ENCODE data around the gene RIPOR3.

Gene RIPOR3

DNA sequence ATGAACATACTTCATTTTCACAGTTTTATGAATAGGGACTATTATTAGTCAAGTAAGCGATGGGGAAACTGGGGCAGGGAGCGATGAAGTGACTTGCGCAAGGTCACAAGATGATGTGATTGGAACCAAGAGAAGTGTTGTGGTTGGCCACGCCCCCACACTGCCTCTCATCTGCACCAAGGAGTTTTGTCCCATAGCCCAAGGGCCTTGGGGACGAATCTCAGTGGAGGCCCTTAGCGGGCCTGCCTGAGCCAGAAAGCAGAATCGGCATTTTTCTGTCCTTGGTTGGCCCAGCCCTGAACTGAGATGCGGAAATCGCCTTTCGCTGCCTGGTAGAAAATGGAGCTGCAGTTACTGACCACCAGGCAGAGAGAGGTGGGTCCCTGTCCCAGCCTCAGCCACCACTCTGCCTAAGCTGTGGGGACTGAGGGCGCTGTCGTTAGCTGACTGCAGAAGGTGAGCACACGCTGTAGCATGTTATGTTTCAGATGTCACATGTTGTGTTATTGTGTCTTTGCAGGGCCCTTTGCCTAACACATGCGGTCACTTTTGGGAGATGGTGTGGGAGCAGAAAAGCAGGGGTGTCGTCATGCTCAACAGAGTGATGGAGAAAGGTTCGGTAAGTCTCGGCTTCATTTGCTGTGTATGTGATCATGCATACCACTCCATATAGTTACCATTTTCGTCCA, 123.3 kb downstream of the RIPOR3 start:
- DNase-seq, result no peak

- DNase-seq, result no peak
Measured at GRCh38 chr20:50565871-50566270, 125.5 kb downstream of the RIPOR3 start.

DNA sequence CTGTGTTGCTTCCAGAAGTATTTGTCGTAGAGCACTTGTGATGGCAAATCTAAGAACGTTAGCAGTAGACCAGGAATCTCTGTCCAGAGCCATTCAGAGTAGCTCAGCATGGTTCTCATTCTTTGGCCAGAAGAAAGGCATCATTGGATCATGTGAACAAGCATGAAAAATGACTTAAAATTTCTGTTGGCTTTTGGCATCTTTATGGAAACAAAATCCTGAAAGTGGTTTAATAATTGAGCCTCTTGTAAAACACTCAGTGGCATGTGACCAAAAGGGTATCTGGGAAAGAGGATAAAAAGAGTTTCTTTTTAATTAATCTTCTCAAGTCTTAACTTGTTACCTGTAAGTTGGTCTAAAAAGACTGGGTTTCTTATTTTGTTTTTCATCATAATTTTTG, 126.0 kb downstream of the RIPOR3 start:
- no peak for DNase-seq

DNA sequence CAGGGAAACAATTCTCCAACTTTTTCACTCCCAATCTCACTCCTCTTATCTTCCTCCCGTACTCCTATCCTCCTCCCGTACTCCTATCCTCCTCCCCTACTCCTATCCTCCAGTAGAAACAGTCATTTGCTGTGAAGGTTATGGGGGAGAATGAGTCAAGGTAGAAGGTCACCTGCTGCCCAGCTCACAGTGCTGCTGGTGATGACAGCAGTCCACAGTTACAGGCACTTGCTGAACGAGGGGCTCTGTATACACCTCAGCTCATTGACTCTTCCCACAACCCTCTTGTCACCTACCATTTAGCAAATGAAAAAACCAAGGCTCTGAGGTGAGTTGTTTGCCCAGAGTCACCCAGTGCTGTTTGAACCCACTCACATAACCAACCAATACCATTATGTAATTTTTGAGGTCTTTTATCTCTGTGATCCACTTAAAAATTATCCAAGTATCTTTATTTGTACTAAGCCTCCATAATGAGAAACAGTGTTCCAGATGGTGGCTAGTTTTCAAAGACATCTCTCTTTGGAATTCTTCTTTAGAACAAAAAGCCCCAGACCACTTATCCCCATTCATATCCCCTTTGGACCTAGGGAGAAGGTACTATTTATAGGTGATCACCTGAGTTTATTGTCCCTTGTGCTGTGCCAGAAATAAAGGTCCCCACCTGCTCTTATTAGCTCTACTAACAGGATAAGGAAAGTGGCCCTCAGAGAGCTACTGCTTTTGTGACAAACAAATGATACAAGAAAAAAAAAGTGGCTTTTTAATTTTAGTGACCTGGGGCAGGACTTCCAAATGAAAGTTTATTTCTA, 128.0 kb downstream of the RIPOR3 start:
- DNase-seq, result no peak

DNA sequence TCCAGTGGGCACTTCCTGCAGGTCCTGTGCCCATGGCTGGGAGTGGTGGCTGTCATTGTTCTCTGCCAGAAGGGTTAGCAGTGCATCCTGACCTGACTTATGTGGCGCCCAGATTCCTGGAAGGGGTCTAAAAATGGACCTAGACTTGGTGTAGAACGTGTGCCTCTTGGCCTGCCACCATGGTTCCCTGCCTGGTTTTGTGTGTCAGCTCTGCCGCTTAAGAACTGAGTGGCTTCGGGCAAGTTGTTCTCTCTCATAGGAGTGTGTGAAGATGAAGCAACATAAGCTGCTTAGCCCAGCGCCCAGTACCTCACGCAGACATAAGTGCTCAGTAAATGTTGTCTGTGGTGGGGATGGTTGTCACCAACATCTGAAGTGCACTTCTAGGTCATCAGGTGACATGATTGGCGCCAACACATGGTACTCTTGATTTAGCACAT, 129.1 kb downstream of the RIPOR3 start:
- no peak for DNase-seq

- peak; percentile 49 for DNase-seq
Measured at GRCh38 chr20:50561379-50562078, 129.8 kb downstream of the RIPOR3 start.

- DNase-seq, result no peak
Measured at GRCh38 chr20:50560867-50561266, 130.5 kb downstream of the RIPOR3 start.

GRCh38 chr20:50559856-50560638, 131.3 kb downstream of the RIPOR3 start:
- DNase-seq, result no peak

- no peak for DNase-seq
Measured at GRCh38 chr20:50559149-50559548, 132.2 kb downstream of the RIPOR3 start.

DNA sequence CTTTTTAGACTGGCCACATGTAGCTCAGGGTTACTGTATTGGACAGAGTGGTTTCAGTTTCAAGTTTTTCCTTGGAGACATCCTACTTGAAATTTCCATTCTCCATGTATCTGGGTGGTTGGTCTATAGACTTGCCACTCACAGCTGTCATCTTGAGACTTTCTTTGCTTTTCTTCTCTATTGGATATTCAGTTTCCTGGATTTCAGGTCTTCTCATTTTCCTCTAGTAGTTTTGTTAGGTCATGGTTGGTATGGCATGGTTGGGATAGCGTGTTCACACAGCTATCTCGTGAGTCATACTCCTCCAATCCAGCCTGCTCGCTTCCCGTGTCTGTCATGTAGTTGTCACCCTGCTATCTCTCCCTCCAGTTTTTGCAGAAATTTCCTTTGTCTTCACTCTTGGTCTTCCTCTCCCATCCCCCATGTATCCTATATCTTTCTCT, 132.8 kb downstream of the RIPOR3 start:
- DNase-seq, result no peak

GRCh38 chr20:50557549-50558134, 133.7 kb downstream of the RIPOR3 start:
- no peak for DNase-seq

GRCh38 chr20:50555662-50556061, 135.7 kb downstream of the RIPOR3 start:
- no peak for DNase-seq

DNA sequence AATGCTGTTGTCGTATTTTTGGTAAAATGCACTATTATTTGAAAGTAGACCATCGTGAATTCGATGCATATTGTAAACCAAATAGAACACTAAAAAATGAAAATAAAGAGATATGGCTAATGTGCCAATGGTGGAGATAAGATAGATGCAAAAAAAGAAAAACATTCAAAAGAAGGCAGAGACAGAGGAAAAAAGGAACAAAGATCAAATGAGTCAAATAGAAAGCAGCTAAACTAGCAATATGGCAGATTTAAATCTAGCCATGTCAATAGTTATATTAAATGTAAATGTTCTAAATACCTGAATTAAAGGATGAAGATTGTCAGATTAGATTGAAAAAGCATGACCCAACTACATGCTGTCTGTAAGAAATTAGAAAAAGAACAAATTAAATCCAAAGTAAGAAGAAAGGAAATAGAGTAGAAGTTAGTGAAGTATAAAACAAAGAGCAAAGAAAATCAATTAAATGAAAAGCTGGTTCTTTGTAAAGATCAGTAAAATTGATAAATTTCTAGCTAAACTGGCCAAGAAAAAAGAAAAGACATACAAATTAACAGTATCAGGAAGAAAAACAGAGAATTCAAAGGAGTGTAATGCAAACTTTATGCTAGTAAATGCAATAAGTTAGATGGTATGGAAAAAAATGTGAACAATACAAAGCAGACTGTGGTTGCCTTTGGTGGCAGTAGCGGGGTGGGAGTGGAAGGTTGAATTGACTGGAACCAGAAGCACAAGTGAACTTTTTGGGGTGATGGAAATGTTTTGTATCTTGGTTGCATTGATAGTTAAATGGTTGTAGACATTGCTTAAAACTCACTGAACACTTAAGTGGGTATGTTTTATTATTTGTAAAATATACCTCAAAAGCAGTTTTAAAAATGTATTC, 136.4 kb downstream of the RIPOR3 start:
- DNase-seq, result no peak

- DNase-seq, result no peak
Measured at GRCh38 chr20:50552979-50553378, 138.4 kb downstream of the RIPOR3 start.

DNA sequence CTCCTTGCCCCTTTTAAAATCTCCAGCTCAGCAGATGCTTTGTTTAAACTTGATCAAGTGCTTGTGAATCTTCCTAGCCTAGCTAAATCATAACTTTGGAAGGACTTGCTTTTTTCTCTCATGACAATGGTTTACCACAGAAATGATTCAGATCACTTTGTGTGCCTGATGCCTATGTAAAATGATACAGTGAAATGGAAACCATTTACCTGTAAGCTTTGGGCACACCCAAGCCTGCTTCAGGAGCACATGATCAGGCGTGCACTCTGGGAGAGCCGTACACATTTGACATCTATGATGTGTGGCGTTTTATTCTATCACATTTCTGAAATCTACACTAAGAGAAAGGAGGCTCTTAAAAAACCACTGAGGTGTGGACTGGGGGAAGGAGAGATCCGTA, 140.1 kb downstream of the RIPOR3 start:
- DNase-seq, result no peak

GRCh38 chr20:50550531-50550930, 140.8 kb downstream of the RIPOR3 start:
- DNase-seq, result no peak

GRCh38 chr20:50548396-50548795, 142.9 kb downstream of the RIPOR3 start:
- no peak for DNase-seq

- DNase-seq, result no peak
Measured at GRCh38 chr20:50547964-50548363, 143.4 kb downstream of the RIPOR3 start.

GRCh38 chr20:50546729-50547314, 144.5 kb downstream of the RIPOR3 start:
- DNase-seq, result no peak

DNA sequence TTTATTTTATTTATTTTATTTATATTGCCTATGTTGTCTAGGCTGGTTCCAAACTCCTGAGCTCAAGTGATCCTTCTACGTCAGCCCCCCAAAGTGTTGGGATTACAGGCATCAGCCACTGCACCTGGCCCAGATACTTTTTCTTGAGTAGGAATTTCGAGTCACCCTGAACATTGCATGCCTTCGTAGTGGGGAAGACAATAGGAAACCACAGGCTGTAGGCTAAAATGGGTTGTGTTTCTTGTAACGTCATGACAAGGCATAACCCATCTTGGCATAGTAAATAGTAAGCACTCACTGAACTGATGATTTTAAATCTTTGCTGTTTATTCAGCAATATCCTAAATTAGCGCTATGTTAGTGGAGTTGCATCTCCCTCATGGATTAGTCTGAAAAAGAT, 146.2 kb downstream of the RIPOR3 start:
- DNase-seq, result no peak

- DNase-seq, result no peak
Measured at GRCh38 chr20:50543326-50543725, 148.0 kb downstream of the RIPOR3 start.

All from activated CD4-positive, alpha-beta T cell treated with anti-CD3 and anti-CD28 coated beads for 1 hour (primary cell).